NCI-H345 treated with DMSO at 0.1 percent for 48 hours (cell line): ENCODE results near the gene HEPN1.

ENCODE experiments used
- DNase-seq: peaks from one replicate; lab custom pipeline; 2025; ENCODE audit not compliant: unreplicated experiment; lab: John Stamatoyannopoulos, UW

Gene HEPN1

DNA sequence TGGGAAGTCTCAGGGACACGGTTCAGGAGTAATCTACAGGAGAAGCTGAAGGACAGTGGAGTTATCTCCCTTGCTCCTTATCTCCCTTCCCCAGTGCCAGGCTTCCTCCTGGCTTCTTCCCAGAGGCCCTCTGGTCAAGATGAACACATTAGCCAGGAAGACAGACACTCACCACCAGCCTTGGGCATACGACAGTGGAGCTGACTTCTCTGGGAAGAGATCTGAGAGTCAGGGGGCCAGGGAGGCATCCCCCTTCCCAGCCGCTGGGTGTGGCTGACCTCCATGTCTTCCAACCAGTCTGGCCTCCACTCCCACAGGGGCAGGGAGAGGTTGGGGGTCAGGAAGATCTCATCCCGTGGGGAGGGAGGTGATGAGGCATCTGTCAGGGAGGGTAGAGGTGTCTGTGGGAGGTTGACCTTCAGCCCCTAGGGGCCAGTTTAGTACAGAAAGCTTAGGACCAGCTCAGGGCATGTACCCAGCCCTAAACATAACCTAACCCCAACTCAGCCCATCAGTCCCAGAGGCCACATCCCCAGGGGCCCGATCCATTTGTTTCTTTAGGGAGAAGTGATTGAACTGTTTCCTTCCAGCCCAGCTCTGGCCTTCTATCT is 34.1 kb upstream of the HEPN1 start:
- no peak for DNase-seq

- DNase-seq = no peak
Observed at GRCh38 chr11:124886476-124886875, 32.6 kb upstream of the HEPN1 start.

DNA sequence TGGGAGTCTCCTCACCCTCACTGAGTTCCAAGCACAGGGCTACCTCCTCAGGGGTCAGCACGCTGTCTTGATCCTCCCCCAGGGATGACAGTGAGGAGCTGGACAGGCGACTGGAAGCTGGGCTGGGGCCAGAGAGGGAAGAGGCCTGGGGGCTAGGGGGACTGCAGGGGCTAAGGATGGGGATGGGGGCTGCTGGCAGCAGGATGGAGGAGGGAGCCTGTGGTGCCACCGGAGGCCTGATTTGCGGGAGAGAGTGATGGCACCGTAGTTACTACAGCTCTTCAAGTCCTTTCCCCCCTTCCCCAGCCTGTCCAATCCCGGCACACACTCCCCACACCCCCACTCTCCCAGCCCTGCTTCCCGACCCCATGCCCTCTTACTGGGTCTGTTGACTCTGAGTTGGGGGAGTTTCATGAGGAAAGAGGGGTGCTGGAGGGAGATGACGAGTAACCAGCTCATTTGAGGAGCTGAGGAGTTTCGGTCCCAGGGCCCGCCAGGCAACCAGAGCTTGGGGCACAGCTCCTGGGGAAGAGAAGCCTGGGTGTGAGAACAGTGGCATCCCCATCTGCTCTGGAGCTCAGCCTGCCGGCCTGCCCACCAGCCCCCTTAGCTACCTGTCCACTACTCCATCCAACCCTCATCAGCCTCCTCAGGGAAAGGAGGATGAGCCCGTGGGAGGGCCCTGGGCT is 31.9 kb upstream of the HEPN1 start:
- DNase-seq = no peak

DNA sequence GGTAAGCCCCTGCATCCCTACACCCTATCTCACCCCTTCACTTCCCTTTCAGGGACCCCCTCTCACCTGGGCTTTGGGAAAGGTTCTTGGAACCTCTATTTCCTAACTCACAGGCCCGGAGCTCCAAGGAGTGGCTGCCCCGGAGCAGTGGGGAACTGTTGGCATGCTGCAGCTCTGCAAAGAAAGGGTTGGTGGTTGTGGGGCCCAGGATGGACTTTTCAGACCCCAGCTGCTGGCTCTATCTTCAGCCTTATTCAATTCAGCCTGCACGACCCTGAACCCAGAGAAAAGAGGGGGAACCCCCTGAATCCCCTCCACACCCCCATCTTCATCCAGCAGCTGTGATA is 31.4 kb upstream of the HEPN1 start:
- no peak for DNase-seq

GRCh38 chr11:124889191-124890091 is 29.6 kb upstream of the HEPN1 start:
- no peak for DNase-seq

- DNase-seq = no peak
Observed at GRCh38 chr11:124890151-124890550, 28.9 kb upstream of the HEPN1 start.

GRCh38 chr11:124890683-124891372 is 28.2 kb upstream of the HEPN1 start:
- DNase-seq = no peak

DNA sequence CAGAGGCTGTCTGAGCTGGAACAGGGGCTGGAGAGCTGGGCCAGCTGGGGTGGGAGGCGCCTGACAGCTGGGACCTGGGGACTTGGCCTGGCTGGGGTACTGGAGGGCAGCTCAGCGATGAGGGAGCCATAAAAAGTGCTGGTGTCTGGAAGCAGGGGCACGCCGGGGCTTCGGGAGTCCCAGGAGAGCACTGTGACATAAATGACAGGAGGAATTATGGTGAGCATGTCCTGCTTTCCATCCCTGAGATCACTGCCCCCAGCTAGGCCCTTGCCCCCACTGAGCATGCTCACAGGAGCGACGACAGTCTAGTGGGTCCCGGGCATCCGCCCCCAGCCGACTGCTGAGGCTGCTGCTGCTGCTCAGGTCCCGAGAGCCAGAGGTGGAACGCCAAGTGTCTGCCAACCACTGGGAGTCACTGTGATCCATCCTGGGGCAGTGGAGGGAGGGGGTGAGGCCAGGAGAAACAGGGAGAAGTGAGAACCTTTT is 27.6 kb upstream of the HEPN1 start:
- DNase-seq = no peak

GRCh38 chr11:124892146-124892545 is 26.9 kb upstream of the HEPN1 start:
- no peak for DNase-seq

DNA sequence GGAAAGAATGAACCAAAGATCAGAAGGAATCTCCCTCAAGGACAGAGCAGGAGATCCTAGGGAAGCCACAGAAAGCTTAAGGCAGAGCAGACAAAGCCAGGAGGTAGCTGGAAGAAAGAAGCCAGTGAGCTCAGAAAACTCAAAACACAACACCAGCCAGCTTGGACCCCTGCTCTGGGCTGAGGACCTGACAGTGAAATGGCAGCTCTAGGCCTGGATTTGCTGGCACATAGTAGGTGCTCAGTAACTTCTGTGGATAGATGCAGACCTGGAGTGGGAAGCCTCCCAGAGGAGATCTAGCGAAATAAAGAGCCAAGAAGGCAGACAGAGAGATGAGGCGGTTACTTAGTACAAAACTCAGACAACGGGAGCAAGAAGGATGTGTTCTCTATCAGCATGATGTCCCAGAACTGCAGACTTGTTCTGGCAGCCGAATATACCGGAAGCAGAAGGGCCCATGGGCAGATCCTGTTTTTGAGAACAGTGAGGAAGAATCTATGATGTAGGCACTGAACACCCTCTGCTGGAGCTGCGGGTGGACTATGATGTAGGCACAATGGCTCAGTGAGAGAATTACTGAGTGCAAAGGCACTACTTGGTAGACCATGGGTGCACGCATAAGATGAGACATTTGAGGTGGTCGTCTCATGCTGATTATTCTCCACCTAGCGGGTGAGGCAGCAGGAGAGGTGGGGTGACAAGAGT is 26.1 kb upstream of the HEPN1 start:
- no peak for DNase-seq

DNA sequence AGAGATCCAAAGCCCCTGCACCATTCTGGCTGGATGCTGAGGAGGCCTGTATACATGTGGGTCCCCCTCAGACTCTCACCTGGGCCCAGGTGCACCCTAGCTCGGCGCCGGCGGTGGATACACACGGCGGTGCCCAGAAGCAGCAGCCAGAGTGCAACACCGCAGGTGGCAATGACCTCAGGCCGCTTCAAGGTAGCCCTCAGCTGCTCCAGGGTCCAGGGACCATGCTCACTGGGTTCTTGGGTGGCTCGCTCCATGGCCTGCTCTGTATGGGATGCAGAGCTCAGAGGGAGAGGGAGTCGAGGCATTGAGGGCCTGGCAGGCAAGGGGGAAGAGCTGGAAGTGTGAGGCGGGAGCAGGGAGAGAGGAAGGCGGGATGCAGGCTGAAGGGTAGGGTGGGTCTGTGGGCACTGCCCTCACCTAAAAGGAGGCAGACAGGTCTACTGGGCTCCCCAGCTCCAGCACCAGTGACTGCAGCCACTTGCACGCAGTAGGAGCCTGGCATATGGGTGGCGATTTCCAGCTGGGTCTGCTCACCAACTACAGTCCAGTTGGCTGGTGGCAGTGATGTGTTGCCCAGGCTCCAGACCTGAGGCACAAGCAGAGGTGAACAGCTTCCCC is 25.2 kb upstream of the HEPN1 start:
- no peak for DNase-seq

DNA sequence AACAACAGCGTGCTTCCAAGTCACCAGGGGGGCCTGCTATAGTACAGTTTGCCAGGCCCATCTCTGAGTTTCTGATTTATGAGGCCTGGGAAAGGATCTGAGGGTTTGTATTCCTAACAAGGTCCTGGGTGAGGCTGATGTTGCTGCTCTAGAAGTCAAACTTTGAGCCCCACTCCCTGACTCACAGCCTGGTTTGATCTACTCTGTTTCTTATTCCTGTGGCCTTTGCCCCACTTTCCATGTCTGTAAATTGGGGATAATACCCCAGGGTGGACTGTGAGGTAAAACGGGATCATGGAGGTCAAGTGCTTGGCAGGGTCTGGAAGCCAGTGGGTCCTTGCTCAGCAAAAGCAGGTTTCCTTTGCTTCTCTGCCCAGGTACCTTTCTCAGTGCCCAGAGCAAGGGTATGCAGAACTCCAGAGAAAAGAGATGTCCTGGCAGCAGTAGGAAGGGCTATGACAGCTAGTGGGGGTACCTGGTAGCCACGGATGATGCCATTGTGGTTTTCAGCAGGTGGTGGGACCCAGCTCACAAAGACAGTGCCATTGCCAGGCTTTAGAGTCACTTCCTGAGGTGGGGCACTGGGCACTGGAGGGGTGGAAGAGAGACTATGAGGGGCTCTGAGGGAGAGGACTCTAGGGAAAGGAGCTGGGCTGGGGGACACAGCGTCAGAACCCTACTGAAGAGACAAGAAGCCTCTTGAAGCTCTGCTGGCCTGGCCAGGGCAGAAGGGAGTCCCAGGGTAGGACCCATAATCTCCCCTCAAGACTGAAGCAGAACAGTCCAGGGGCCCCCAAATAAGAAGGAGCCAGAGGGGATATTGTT is 24.2 kb upstream of the HEPN1 start:
- DNase-seq = no peak

DNA sequence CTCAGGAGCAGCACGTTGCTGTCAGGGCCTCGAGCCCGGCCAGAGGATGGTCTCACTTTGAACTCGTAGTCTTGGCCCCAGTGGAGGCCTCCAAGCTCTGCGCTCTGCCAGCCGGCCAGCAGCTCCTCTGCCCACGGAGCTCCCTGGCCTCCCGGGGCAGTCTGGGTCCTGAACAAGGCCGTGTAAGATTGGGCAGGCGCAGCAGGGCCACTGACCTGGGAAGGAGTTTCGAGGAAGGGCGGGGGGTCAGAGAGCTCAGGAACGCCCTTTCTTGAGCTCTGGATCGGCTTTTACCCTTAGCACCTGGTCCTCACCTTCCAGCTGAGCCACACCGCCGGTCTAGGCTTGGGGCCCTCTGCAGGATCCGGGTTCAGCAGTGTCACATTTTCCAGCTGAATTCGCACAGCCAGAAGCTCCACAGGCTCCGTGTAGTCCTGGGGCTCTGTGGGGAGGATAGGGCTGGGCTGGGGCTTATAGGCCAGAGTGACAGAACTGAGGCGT is 23.5 kb upstream of the HEPN1 start:
- DNase-seq = no peak

DNA sequence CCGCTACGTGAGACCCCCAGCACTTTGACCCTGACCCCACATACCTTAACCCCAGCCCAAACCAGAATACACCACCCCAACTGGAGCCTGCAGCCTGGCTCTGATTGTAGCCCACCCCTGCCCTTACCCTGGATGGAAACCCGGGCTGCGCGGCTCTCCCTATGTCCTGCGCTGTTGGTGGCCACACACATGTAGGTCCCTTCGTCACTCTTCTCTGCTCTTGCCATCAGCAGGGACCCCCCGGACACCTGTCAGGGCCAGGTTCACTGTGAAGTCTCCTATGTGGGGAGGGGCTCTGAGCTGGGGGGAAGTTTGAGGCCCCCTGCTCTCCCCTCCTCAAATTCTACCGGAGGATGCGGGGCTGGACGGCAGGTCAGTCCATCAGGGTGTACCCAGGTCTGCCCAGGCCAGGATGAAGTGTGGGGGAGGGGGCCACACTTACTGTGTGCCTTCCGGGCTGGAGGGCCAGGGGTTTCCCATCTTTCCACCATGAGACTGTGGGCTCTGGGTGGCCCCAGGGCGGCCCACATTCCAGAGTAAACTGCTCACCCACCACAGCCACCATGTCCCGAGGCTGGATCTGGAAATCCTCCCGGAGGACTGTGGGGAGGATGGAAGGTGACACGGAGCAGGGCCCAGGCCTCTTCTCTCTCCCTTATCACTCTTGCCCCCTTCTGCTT is 22.8 kb upstream of the HEPN1 start:
- DNase-seq = no peak

GRCh38 chr11:124896821-124897391 is 22.1 kb upstream of the HEPN1 start:
- DNase-seq = no peak

DNA sequence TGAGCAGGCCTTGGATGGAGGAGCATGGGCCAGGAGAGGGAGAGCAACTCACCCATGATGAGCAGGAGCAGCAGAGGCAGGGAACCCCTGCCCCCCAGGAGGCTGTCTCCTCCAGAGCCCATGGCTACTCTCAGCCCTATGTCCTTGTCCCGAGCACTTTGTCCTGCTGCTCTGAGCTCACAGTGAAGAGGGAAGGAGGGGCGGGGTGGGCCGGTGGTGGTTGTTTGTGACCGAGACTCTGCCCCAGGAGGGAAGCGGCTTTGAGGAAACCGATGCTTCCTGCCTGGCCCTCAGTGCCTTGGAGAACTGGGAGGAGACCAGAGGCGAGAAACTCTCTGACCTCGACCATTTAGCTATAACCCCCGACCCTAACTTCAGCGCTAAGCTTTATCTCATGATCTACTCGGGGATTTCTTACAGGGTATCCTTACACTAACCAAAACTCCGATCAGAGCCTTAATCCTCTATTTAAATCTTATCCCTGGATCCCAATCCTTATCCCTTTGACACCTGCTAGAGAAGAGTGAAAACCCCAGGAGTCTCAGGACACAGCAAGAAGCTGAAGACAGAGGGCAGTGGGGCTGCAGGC is 21.3 kb upstream of the HEPN1 start, which contains the start of gene ROBO4:
ROBO4 (minus strand) TSS at position 192 of the 589 bp plus-strand sequence; CDS start at position 122, 70 bp downstream.
- no peak for DNase-seq

DNA sequence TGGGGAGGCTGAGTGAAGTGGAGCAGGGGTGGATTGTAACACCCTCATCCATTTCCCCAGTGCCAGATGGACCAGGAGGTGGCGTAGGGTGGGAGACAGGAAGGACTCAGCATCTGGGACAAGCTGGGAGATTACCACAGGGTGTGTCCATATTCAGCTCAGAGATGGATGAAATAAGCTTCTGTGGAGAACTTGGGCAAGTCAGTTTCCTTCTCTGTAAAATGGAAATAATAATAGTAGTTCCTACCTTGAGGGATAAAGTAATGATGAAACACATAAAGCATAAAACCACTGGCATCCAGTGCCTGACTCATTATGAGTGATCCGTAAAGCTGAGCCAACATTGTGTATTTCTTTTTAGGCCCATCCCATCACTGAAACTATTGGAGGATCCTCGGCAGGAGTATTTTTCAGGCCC is 20.8 kb upstream of the HEPN1 start:
- DNase-seq = no peak

DNA sequence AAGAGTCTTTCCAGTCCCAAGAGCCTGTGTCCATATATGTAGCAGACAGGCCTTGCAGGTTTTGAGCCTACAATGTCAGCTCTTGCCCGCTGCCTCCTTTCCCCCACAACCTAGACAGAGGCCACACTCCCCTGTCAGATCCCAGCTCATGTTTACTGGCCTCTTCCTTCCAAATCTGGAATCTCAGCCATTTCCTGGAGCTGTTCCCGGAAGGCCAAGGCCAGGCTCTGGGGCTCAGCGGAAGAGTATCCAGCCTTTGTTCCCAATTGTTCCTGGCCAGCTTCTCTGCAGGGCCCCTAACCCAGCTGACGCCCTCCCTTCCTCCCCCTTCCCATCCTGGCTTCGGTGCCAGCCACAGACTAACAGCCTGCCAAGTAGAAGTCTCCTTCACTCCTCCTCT is 20.3 kb upstream of the HEPN1 start:
- no peak for DNase-seq
